Lung (tissue), 12 donors: Measurements from ENCODE around the gene PDGFD. TPM values are rescaled to one million over a fixed set of nuclear protein-coding genes. Genes with fewer than 3 reads are reported as not detected.

Experiments
- ATAC-seq: fragments of 200-7000 bp; cut with Tn5 transposase; one replicate; pipeline ENCODE4 v1.9.1; 2020; ENCODE audit warnings: moderate number of reproducible peaks; ENCODE audit not compliant: insufficient read depth, low FRiP score
- DNase-seq, 3 donors: peaks; one replicate each; pipeline ENCODE4 v3.0.0-alpha.2; 2013 to 2017
- H3K27ac ChIP-seq, 2 donors: one replicate each; pipeline ENCODE4 v1.5.1; 2013; ENCODE audit warnings: mild to moderate bottlenecking in 2 of 2, moderate library complexity in 2 of 2, control low read depth in 1 of 2, inconsistent platforms in 1 of 2, low read depth in 1 of 2, low read length in 1 of 2
- H3K27me3 ChIP-seq, 3 donors: one replicate each; pipeline ENCODE4 v1.5.1; 2013; ENCODE audit warnings: low read length in 2 of 3; ENCODE audit not compliant: control insufficient read depth in 3 of 3, insufficient read depth in 3 of 3
- H3K36me3 ChIP-seq, 4 donors: one replicate each; pipeline ENCODE4 v1.5.1; 2013; ENCODE audit warnings: low read length in 4 of 4, mild to moderate bottlenecking in 1 of 4, moderate library complexity in 1 of 4; ENCODE audit not compliant: control insufficient read depth in 4 of 4, insufficient read depth in 4 of 4
- H3K4me1 ChIP-seq, 5 donors: one replicate each; pipeline ENCODE4 v1.5.1; 2013; ENCODE audit warnings: low read length in 5 of 5, mild to moderate bottlenecking in 2 of 5, moderate library complexity in 1 of 5; ENCODE audit not compliant: control insufficient read depth in 5 of 5, insufficient read depth in 5 of 5
- H3K4me3 ChIP-seq: one replicate; pipeline ENCODE4 v1.5.1; 2013; ENCODE audit warnings: mild to moderate bottlenecking, control low read depth, moderate library complexity
- H3K9ac ChIP-seq, 2 donors: one replicate each; pipeline ENCODE4 v1.5.1; 2013; ENCODE audit warnings: low read length in 2 of 2, control low read depth in 1 of 2; ENCODE audit not compliant: insufficient read depth in 1 of 2
- H3K9me3 ChIP-seq, 4 donors: one replicate each; pipeline ENCODE4 v1.5.1; 2013; ENCODE audit warnings: low read length in 3 of 4, mild to moderate bottlenecking in 1 of 4, moderate library complexity in 1 of 4; ENCODE audit not compliant: control insufficient read depth in 4 of 4, insufficient read depth in 3 of 4
- WGBS, 2 donors: extraction: QIAGEN DNeasy Blood & Tissue Kit; methylation state at CpG; one replicate each; pipeline ENCODE4 v1.1.7; 2013; 5-methylcytosine and 5-hydroxymethylcytosine counted together
- polyA plus RNA-seq, 2 donors: library from polyadenylated mRNA; stranded (reverse); fragments of 200-250 nt; gene quantifications; one replicate each; pipeline ENCODE4 v1.2.1, GENCODE V29; 2013
- total RNA-seq, 2 donors: library from RNA; depleted of rRNA in 1 of 2; stranded (reverse); fragments of >200 nt in 1 of 2; gene quantifications; one replicate each; pipeline ENCODE4 v1.2.1, GENCODE V29; 2014 to 2021
- TF ChIP-seq, protein P1 (sequence below): IDR thresholded peaks from 2 replicates; pipeline ENCODE4 v1.5.1; 2012; ENCODE audit warnings: mild to moderate bottlenecking; ENCODE audit errors: control extremely low read depth, extremely low read depth
- donor health status: control.
- donor health status: control.
- donor health status: Bipolar disorder and iron deficiency.
- donor health status: healthy.
- donor health status: DM: yes; HTN: yes; CAD: no.

Gene PDGFD
- total and polyA plus RNA-seq, 4 donors = 0.71 to 10.6 (median 1.4) TPM

DNA sequence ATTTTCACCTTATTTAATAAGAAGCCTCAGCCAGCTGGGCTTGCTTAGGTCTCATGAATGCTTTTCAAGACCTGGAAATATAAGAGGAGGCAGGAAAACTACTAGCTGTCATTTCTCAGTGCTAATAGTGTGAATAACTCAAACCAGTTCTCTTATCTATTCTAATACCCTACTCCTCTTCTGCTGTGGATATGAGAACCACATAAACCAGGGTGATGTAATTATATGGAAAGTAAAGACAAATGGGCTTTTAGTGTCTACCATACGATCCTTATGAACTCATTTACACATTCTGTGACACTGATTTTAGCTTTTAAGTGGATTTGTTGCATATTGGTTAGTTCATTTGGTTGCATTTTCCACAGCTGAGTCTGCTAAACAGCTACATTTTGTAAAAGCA is 8.6 kb downstream of the PDGFD start:
- 73 to 77% methylated on average over 1 of the region's 1 CpG for WGBS, 2 donors

DNA sequence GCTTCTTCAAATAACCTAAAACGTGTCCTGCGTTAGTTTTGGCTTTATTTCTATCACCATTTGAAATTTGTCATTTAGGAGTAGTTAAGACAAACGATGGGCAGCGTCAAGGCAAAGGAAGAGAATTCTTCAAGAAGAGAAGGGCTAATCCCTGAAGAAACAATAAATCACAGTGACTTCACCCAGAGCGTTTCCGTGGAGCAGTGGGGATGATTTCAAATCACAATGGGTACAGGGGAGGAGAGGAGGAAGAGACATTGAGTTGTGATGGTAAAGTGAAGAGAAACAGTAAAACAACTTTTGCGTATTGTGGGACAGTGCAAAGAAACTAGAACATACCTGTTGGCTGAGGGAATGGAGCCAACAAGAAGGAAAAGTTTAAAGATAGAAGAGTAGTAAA is 9.7 kb downstream of the PDGFD start:
- DNase-seq = no peak
- TF ChIP-seq, protein P1, sequence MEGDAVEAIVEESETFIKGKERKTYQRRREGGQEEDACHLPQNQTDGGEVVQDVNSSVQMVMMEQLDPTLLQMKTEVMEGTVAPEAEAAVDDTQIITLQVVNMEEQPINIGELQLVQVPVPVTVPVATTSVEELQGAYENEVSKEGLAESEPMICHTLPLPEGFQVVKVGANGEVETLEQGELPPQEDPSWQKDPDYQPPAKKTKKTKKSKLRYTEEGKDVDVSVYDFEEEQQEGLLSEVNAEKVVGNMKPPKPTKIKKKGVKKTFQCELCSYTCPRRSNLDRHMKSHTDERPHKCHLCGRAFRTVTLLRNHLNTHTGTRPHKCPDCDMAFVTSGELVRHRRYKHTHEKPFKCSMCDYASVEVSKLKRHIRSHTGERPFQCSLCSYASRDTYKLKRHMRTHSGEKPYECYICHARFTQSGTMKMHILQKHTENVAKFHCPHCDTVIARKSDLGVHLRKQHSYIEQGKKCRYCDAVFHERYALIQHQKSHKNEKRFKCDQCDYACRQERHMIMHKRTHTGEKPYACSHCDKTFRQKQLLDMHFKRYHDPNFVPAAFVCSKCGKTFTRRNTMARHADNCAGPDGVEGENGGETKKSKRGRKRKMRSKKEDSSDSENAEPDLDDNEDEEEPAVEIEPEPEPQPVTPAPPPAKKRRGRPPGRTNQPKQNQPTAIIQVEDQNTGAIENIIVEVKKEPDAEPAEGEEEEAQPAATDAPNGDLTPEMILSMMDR = no peak
- no peak for ATAC-seq
- Histone ChIP-seq H3K9me3 (peaks cover 0 to 2% (median 0%) of the 10 kb centered on the region in 4 donors), H3K27ac (no peak overlapping the region), H3K9ac (no peak overlapping the region), H3K27me3 (peaks cover 0 to 3% (median 0%) of the 10 kb centered on the region in 3 donors), H3K4me3 (no peak overlapping the region), H3K4me1 (peaks cover 0 to 6% (median 4%) of the 10 kb centered on the region in 5 donors), H3K36me3 (no peaks in the 10 kb centered on the region)
- WGBS, 2 donors = 78 to 82% methylated on average over 7 of the region's 7 CpGs

More for the DNA sequence above, 8.6 kb downstream of the PDGFD start:
- H3K4me1 ChIP-seq = peaks cover 0 to 6% (median 4%) of the 10 kb centered on the region in 5 donors
- H3K4me3 ChIP-seq = no peak overlapping the region
- no peak for DNase-seq
- peaks cover 0 to 2% (median 0%) of the 10 kb centered on the region in 4 donors for H3K9me3 ChIP-seq
- H3K9ac ChIP-seq = no peak overlapping the region
- H3K27me3 ChIP-seq = peaks cover 0 to 3% (median 0%) of the 10 kb centered on the region in 3 donors
- H3K36me3 ChIP-seq = no peaks in the 10 kb centered on the region
- H3K27ac ChIP-seq = no peak overlapping the region
- ATAC-seq = no peak
- TF ChIP-seq, protein P1 = no peak

DNA sequence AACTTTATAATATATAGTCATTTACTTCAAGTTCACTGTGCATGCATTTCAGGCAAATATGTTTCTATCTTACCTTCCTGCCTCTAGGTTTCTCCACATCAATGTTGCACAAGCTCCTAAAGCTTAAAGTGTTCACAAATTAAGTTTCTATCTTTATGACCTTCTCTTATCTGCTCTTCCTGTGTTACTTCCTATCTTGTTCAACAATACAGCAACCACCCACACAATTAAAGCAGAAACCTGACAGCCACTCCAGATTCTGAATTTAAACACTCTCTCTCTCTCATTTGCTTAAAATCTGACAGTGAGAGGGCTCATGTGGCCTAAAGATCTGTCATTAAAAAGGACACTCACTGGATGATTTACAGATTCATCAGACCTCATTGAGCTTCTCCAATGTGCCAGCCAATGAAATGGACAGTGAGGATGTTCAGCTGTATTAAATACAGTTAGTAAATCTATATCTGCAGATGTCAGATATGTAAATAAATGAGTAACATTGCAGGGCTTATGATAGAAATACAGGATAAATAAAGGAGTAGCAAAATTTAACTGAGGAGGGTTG is 10.9 kb downstream of the PDGFD start:
- TF ChIP-seq, protein P1 = no peak
- H3K4me1 ChIP-seq = peaks cover 0 to 6% (median 4%) of the 10 kb centered on the region in 5 donors
- no peak overlapping the region for H3K27ac ChIP-seq
- DNase-seq (no peak), ATAC-seq (no peak)
- H3K9ac ChIP-seq = no peak overlapping the region
- peaks cover 0 to 2% (median 0%) of the 10 kb centered on the region in 4 donors for H3K9me3 ChIP-seq
- H3K36me3 ChIP-seq = no peaks in the 10 kb centered on the region
- H3K27me3 ChIP-seq = peaks cover 0 to 3% (median 0%) of the 10 kb centered on the region in 3 donors
- no peak overlapping the region for H3K4me3 ChIP-seq
